H1 (cell line): ENCODE data around the gene GRIK1. TPM values are rescaled to one million over a fixed set of nuclear protein-coding genes. Genes with fewer than 3 reads are reported as not detected.

Experiments used
- CTCF ChIA-PET: fragments of 300-600 bp; sonication (Branson Sonifier 250); formaldehyde crosslinking; loops from one replicate; lab custom pipeline; 2021; ENCODE audit not compliant: partially characterized antibody; lab: Charles Lee
- POLR2A ChIA-PET: fragments of 300-600 bp; sonication (Branson Sonifier 250); formaldehyde crosslinking; loops from one replicate; lab custom pipeline; 2021; ENCODE audit warnings: inconsistent platforms; ENCODE audit not compliant: partially characterized antibody; lab: Charles Lee
- DNase-seq, 2 experiments: peaks; one replicate each; pipeline versions ENCODE4 v3.0.0 to v3.0.0-alpha.2; 2010 to 2022; ENCODE audit warnings: low spot score in 2 of 2, low read depth in 1 of 2, mixed read lengths in 1 of 2
- FAIRE-seq: peaks from 2 replicates; lab custom pipeline; 2011; peaks lifted over from hg19 to GRCh38; lab: Jason Lieb, UNC
- H2AFZ ChIP-seq: 2 replicates; pipeline ENCODE4 v1.8.1; 2012; ENCODE audit warnings: low read length, inconsistent platforms
- H2AK5ac ChIP-seq: 2 replicates; pipeline ENCODE4 v1.6.1; 2013; ENCODE audit warnings: low read depth, low read length
- H2BK120ac ChIP-seq: replicated peaks from 2 replicates; pipeline ENCODE3; 2013; ENCODE audit warnings: low read depth, low read length, inconsistent platforms
- H2BK12ac ChIP-seq: 2 replicates; pipeline ENCODE4 v1.6.1; 2013; ENCODE audit warnings: low read depth, low read length
- H2BK15ac ChIP-seq: 2 replicates; pipeline ENCODE4 v1.6.1; 2013; ENCODE audit warnings: low read length
- H2BK20ac ChIP-seq: 2 replicates; pipeline ENCODE4 v1.6.1; 2013; ENCODE audit warnings: low read length
- H2BK5ac ChIP-seq: 2 replicates; pipeline ENCODE4 v1.6.1; 2013; ENCODE audit warnings: low read depth, low read length
- H3K14ac ChIP-seq: 2 replicates; pipeline ENCODE4 v1.6.1; 2013; ENCODE audit warnings: inconsistent platforms; ENCODE audit not compliant: insufficient read length
- H3K18ac ChIP-seq: 2 replicates; pipeline ENCODE4 v1.6.1; 2013; ENCODE audit warnings: low read length; ENCODE audit errors: extremely low read depth
- H3K23ac ChIP-seq: 2 replicates; pipeline ENCODE4 v1.6.1; 2013; ENCODE audit warnings: inconsistent platforms; ENCODE audit not compliant: insufficient read length
- H3K23me2 ChIP-seq: 2 replicates; pipeline ENCODE4 v1.6.1; 2013; ENCODE audit warnings: low read depth, low read length
- H3K27ac ChIP-seq: 2 replicates; pipeline ENCODE4 v1.6.1; 2011; ENCODE audit warnings: low read depth, low read length, inconsistent platforms
- H3K27me3 ChIP-seq, 4 experiments: replicated peaks in 1 of 4; 1 replicate in 1 of 4; 2 replicates in 3 of 4; pipeline versions ENCODE4 v1.6.1 to v1.8.1; 2011 to 2013; ENCODE audit warnings: low read length in 3 of 4, mild to moderate bottlenecking in 3 of 4, inconsistent platforms in 2 of 4, mixed read lengths in 2 of 4, moderate library complexity in 1 of 4; ENCODE audit not compliant: control insufficient read depth in 3 of 4, insufficient read depth in 3 of 4; ENCODE audit errors: extremely low read depth in 1 of 4
- H3K36me3 ChIP-seq, 4 experiments: 2 replicates each; pipeline versions ENCODE4 v1.6.1 to v1.8.1; 2011 to 2013; ENCODE audit warnings: mild to moderate bottlenecking in 4 of 4, low read length in 3 of 4, moderate library complexity in 2 of 4, control low read depth in 1 of 4, inconsistent platforms in 1 of 4; ENCODE audit not compliant: insufficient read depth in 4 of 4, control insufficient read depth in 2 of 4
- H3K4ac ChIP-seq: replicated peaks from 2 replicates; pipeline ENCODE3; 2013; ENCODE audit warnings: low read length, low read depth, mixed read lengths, inconsistent platforms; ENCODE audit not compliant: insufficient read length
- H3K4me1 ChIP-seq, 4 experiments: replicated peaks in 1 of 4; 1 replicate in 1 of 4; 2 replicates in 3 of 4; pipeline versions ENCODE4 v1.6.1 to v1.8.1; 2011 to 2013; ENCODE audit warnings: low read length in 3 of 4, inconsistent platforms in 2 of 4, mixed read lengths in 1 of 4; ENCODE audit not compliant: insufficient read depth in 4 of 4, control insufficient read depth in 3 of 4
- H3K4me2 ChIP-seq, 2 experiments: 2 replicates each; pipeline versions ENCODE4 v1.6.1 to v1.8.1; 2011 to 2013; ENCODE audit warnings: low read depth in 2 of 2, low read length in 2 of 2, control low read depth in 1 of 2, inconsistent platforms in 1 of 2, mild to moderate bottlenecking in 1 of 2; ENCODE audit not compliant: insufficient read depth in 1 of 2
- H3K4me3 ChIP-seq, 4 experiments: fragments of 200-600, 300-600 bp in 1 of 4; sonication (generic), shearing (Covaris generic), sonication (Bioruptor Twin) in 1 of 4; 2 replicates each; pipeline versions ENCODE4 v1.5.1 to v1.8.1; 2011 to 2016; ENCODE audit warnings: low read length in 4 of 4, low read depth in 3 of 4, control low read depth in 2 of 4, inconsistent platforms in 2 of 4, mild to moderate bottlenecking in 2 of 4, mixed read lengths in 1 of 4, moderate library complexity in 1 of 4; ENCODE audit not compliant: insufficient read depth in 2 of 4; ENCODE audit errors: extremely low read depth in 1 of 4
- H3K56ac ChIP-seq: replicated peaks from 2 replicates; pipeline ENCODE3; 2013; ENCODE audit warnings: low read depth, mild to moderate bottlenecking, mixed read lengths, low read length, inconsistent platforms; ENCODE audit not compliant: insufficient read length
- H3K79me1 ChIP-seq: 2 replicates; pipeline ENCODE4 v1.6.1; 2013; ENCODE audit warnings: low read depth, low read length, control low read depth
- H3K79me2 ChIP-seq, 2 experiments: 2 replicates each; pipeline versions ENCODE4 v1.6.1 to v1.8.1; 2012 to 2013; ENCODE audit warnings: low read length in 2 of 2, mild to moderate bottlenecking in 2 of 2, inconsistent platforms in 1 of 2; ENCODE audit not compliant: insufficient read depth in 2 of 2, control insufficient read depth in 1 of 2
- H3K9ac ChIP-seq, 4 experiments: replicated peaks in 1 of 4; 1 replicate in 1 of 4; 2 replicates in 3 of 4; pipeline versions ENCODE4 v1.6.1 to v1.8.1; 2011 to 2013; ENCODE audit warnings: low read depth in 3 of 4, low read length in 3 of 4, control low read depth in 2 of 4, mild to moderate bottlenecking in 2 of 4, moderate library complexity in 2 of 4, inconsistent platforms in 1 of 4; ENCODE audit errors: extremely low read depth in 1 of 4
- H3K9me3 ChIP-seq, 2 experiments: 2 replicates each; pipeline versions ENCODE4 v1.6.1 to v1.8.1; 2012 to 2013; ENCODE audit warnings: mild to moderate bottlenecking in 2 of 2, moderate library complexity in 2 of 2, control low read depth in 1 of 2, inconsistent platforms in 1 of 2, low read depth in 1 of 2, low read length in 1 of 2, mixed read lengths in 1 of 2; ENCODE audit not compliant: insufficient read depth in 2 of 2
- H4K20me1 ChIP-seq, 2 experiments: replicated peaks in 1 of 2; 2 replicates each; pipeline versions ENCODE3 to v1.8.1; 2011 to 2013; ENCODE audit warnings: inconsistent platforms in 2 of 2, low read length in 2 of 2, mild to moderate bottlenecking in 1 of 2; ENCODE audit not compliant: insufficient read depth in 2 of 2, control insufficient read depth in 1 of 2
- H4K5ac ChIP-seq: 2 replicates; pipeline ENCODE4 v1.6.1; 2013; ENCODE audit warnings: low read length, low read depth, mixed read lengths, inconsistent platforms; ENCODE audit not compliant: insufficient read length
- H4K8ac ChIP-seq: 2 replicates; pipeline ENCODE4 v1.8.0; 2013; ENCODE audit warnings: mild to moderate bottlenecking, moderate library complexity, low read length, inconsistent platforms; ENCODE audit not compliant: insufficient read depth; ENCODE audit errors: extremely low read depth
- H4K91ac ChIP-seq: replicated peaks from 2 replicates; pipeline ENCODE3; 2013; ENCODE audit warnings: low read length, mixed read lengths, inconsistent platforms; ENCODE audit not compliant: insufficient read length
- BRCA1 ChIP-seq: IDR thresholded peaks from 2 replicates; pipeline ENCODE4 v1.6.1; 2012; ENCODE audit warnings: low read depth, low read length, improper control_type of control experiment
- CTBP2 ChIP-seq: IDR thresholded peaks from 2 replicates; pipeline ENCODE4 v1.7.0; 2011; ENCODE audit warnings: borderline replicate concordance, mild to moderate bottlenecking, moderate library complexity, mixed read lengths, low read length; ENCODE audit not compliant: insufficient read depth, insufficient read length
- JUND ChIP-seq: IDR thresholded peaks from 2 replicates; pipeline ENCODE4 v1.6.1; 2011; ENCODE audit warnings: mild to moderate bottlenecking, improper control_type of control experiment, low read length
- KDM4A ChIP-seq: IDR thresholded peaks from one replicate; pipeline ENCODE4 v1.7.1; 2012; ENCODE audit warnings: low read depth, mild to moderate bottlenecking, moderate library complexity, low read length, inconsistent platforms; ENCODE audit not compliant: severe bottlenecking
- PHF8 ChIP-seq: fragments of 200-600 bp; sonication (generic); conservative IDR thresholded peaks from 2 replicates; pipeline ENCODE4 v1.7.1; 2012; ENCODE audit warnings: low read depth, mild to moderate bottlenecking, inconsistent platforms, low read length, moderate library complexity
- WGBS, 2 experiments: shearing (Covaris generic) in 1 of 2; methylation state at CpG; one replicate each; pipeline versions ENCODE4 v1.1.6 to v1.1.7; 2013 to 2015; ENCODE audit warnings: low lambda C conversion rate in 2 of 2, mixed read lengths in 2 of 2, inconsistent platforms in 1 of 2, low coverage in 1 of 2, missing lambda C conversion rate in 1 of 2; ENCODE audit not compliant: insufficient replicate concordance in 2 of 2, insufficient coverage in 1 of 2, insufficient read length in 1 of 2; ENCODE audit errors: extremely low coverage in 1 of 2, missing lambda C conversion rate in 1 of 2; 5-methylcytosine and 5-hydroxymethylcytosine counted together
- polyA plus RNA-seq, 7 experiments: library from polyadenylated mRNA; depleted of rRNA in 3 of 7; stranded (reverse) in 5 of 7; unstranded in 2 of 7; fragments of >200 nt in 5 of 7; fragments of 200-250 nt in 2 of 7; gene quantifications; 1 replicate in 5 of 7; 2 replicates in 1 of 7; 4 replicates in 1 of 7; pipeline versions ENCODE4 v1.2.1 to v1.2.3, GENCODE V29; 2011 to 2013; ENCODE audit warnings: missing spikeins in 2 of 7, mixed read lengths in 2 of 7
- total RNA-seq: library from RNA; stranded (reverse); fragmentation: NEBNext Ultra II Directional; extraction: Animal tissue kit (Norgen Biotek cat#: 25700); gene quantifications from 2 replicates; pipeline ENCODE4 v1.2.1, GENCODE V29; 2021
- TF ChIP-seq, protein P1 (sequence below): IDR thresholded peaks from 2 replicates; pipeline ENCODE4 v1.6.1; 2011; ENCODE audit warnings: low read length, improper control_type of control experiment

GRIK1 gene
- total and polyA plus RNA-seq, 2 of the 8 experiments (the other 6 are each of a cell fraction or from before 2014, with no cell fraction given): 0.11 to 0.32 TPM

GRCh38 chr21:29892379-29892778 lies 47.4 kb downstream of the GRIK1 start:
- no peak overlapping the region for H3K4me3 ChIP-seq
- no peak overlapping the region for H3K9ac ChIP-seq
- no peaks in the 10 kb centered on the region for H3K36me3 ChIP-seq
- H3K23me2 ChIP-seq: no peaks in the 10 kb centered on the region
- no peak for TF ChIP-seq CTBP2
- no peak for TF ChIP-seq JUND
- TF ChIP-seq BRCA1: no peak
- no peak for TF ChIP-seq PHF8
- no peak for TF ChIP-seq KDM4A
- TF ChIP-seq, protein P1, sequence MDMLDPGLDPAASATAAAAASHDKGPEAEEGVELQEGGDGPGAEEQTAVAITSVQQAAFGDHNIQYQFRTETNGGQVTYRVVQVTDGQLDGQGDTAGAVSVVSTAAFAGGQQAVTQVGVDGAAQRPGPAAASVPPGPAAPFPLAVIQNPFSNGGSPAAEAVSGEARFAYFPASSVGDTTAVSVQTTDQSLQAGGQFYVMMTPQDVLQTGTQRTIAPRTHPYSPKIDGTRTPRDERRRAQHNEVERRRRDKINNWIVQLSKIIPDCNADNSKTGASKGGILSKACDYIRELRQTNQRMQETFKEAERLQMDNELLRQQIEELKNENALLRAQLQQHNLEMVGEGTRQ: no peak
- TF ChIP-seq, all 59 proteins: peak for 0
- Histone ChIP-seq H2BK120ac (no peak overlapping the region), H4K8ac (no peak overlapping the region), H3K79me2 (no peaks in the 10 kb centered on the region), H3K27me3 (no peaks in the 10 kb centered on the region), H3K56ac (no peak overlapping the region), H3K9me3 (no peaks in the 10 kb centered on the region), H2BK5ac (no peak overlapping the region), H2BK12ac (no peak overlapping the region), H3K14ac (no peak overlapping the region), H3K18ac (no peak overlapping the region), H3K4ac (no peak overlapping the region), H2AFZ (no peak overlapping the region), H3K27ac (no peak overlapping the region), H3K79me1 (no peaks in the 10 kb centered on the region), H3K23ac (no peak overlapping the region), H4K20me1 (no peaks in the 10 kb centered on the region), H4K5ac (no peak overlapping the region), H4K91ac (no peak overlapping the region), H3K4me2 (no peak overlapping the region), H2BK15ac (no peak overlapping the region), H3K4me1 (peaks cover 0 to 3% (median 0%) of the 10 kb centered on the region in 4 experiments; a peak in 1 of 7 replicates), H2BK20ac (no peak overlapping the region), H2AK5ac (no peak overlapping the region)
- DNase-seq (no peak), FAIRE-seq (no peak)
- ChIA-PET POLR2A (no interaction called here), CTCF (interaction anchor here (0.8 to 1.3 kb wide), 2 partner anchors 12 to 43 kb away, joined by 3 read pairs; no protein-coding TSS in a partner anchor)
- 94% methylated on average over 6 of the region's 6 CpGs; no CpG with 5 or more reads in 1 of the 2 experiments for WGBS, 2 experiments
